HepG2 (cell line): Measurements from ENCODE around the gene GGA3. TPM values are rescaled to one million over a fixed set of nuclear protein-coding genes. Genes with fewer than 3 reads are reported as not detected.

ENCODE experiments used
- AGO2 ChIP-seq: fragments of 200-400 bp; formaldehyde crosslinking; optimal IDR thresholded peaks from 2 replicates; pipeline ENCODE3; 2017; ENCODE audit warnings: mild to moderate bottlenecking, low read depth, low read length, moderate library complexity
- EZH2 ChIP-seq: conservative IDR thresholded peaks from 2 replicates; pipeline ENCODE4 v1.6.1; 2012; ENCODE audit warnings: mild to moderate bottlenecking, low read depth, low read length, moderate library complexity
- GATAD1 ChIP-seq: IDR thresholded peaks from 2 replicates; pipeline ENCODE4 v1.6.1; 2016; ENCODE audit warnings: missing genetic modification reagents, missing compliant biosample characterization
- IKZF1 ChIP-seq: fragments of 450-650 bp; IDR thresholded peaks from 2 replicates; pipeline ENCODE4 v1.7.1; 2016
- MAX ChIP-seq: IDR thresholded peaks from 2 replicates; pipeline ENCODE4 v1.6.1; 2012; ENCODE audit warnings: inconsistent platforms
- MIER2 ChIP-seq: IDR thresholded peaks from 2 replicates; pipeline ENCODE4 v1.6.1; 2016; ENCODE audit warnings: missing biosample characterization, missing genetic modification reagents
- MLLT10 ChIP-seq: sonication (generic); formaldehyde crosslinking; IDR thresholded peaks from 2 replicates; pipeline ENCODE4 v1.4.0; 2020; ENCODE audit warnings: missing genetic modification reagents
- MTA3 ChIP-seq: sonication (generic); formaldehyde crosslinking; IDR thresholded peaks from 2 replicates; pipeline ENCODE4 v1.4.0; 2020; ENCODE audit warnings: missing genetic modification reagents
- MZF1 ChIP-seq: sonication (generic); formaldehyde crosslinking; IDR thresholded peaks from 2 replicates; pipeline ENCODE4 v1.8.1; 2023; ENCODE audit warnings: mild to moderate bottlenecking, missing genetic modification reagents, borderline replicate concordance
- NFRKB ChIP-seq: fragments of 450-650 bp; IDR thresholded peaks from 2 replicates; pipeline ENCODE4 v1.6.1; 2017
- PAXIP1 ChIP-seq: sonication (generic); formaldehyde crosslinking; conservative IDR thresholded peaks from 2 replicates; pipeline ENCODE4 v1.4.0; 2020; ENCODE audit warnings: mild to moderate bottlenecking, missing genetic modification reagents, moderate library complexity
- RNF2 ChIP-seq: fragments of 450-650 bp; conservative IDR thresholded peaks from 2 replicates; pipeline ENCODE4 v1.6.1; 2016; ENCODE audit warnings: low read depth
- SIN3A ChIP-seq: IDR thresholded peaks from 2 replicates; pipeline ENCODE4 v1.6.1; 2011; ENCODE audit warnings: low read depth, mild to moderate bottlenecking, control low read depth, low read length, borderline replicate concordance
- SP140L ChIP-seq: sonication (generic); formaldehyde crosslinking; IDR thresholded peaks from 2 replicates; pipeline ENCODE4 v1.4.0; 2020; ENCODE audit warnings: missing genetic modification reagents, borderline replicate concordance
- TOPORS ChIP-seq: sonication (generic); formaldehyde crosslinking; IDR thresholded peaks from 2 replicates; pipeline ENCODE4 v1.8.0; 2023; ENCODE audit warnings: mild to moderate bottlenecking, missing genetic modification reagents
- ZBTB42 ChIP-seq: sonication (generic); formaldehyde crosslinking; IDR thresholded peaks from 2 replicates; pipeline ENCODE4 v1.5.0; 2020; ENCODE audit warnings: mild to moderate bottlenecking, missing genetic modification reagents
- ZNF180 ChIP-seq: sonication (generic); formaldehyde crosslinking; IDR thresholded peaks from 2 replicates; pipeline ENCODE4 v1.4.0; 2020; ENCODE audit warnings: low read depth, missing genetic modification reagents, borderline replicate concordance
- ZNF512 ChIP-seq: sonication (generic); formaldehyde crosslinking; IDR thresholded peaks from 2 replicates; pipeline ENCODE4 v1.4.0; 2020; ENCODE audit warnings: mild to moderate bottlenecking, missing genetic modification reagents
- ZNF605 ChIP-seq: sonication (generic); formaldehyde crosslinking; IDR thresholded peaks from 2 replicates; pipeline ENCODE4 v1.8.0; 2022; ENCODE audit warnings: mild to moderate bottlenecking, missing genetic modification reagents
- polyA plus RNA-seq, 8 experiments: library from polyadenylated mRNA; depleted of rRNA in 3 of 8; stranded (reverse) in 7 of 8; unstranded in 1 of 8; fragments of >200 nt; fragmentation: Illumina TruSeq in 4 of 8; extraction: Trizol in 4 of 8; gene quantifications; 2 replicates each; pipeline versions ENCODE4 v1.2.1 to v1.2.3, GENCODE V29; 2011 to 2016; ENCODE audit warnings: low read depth in 4 of 8, missing spikeins in 1 of 8, mixed read lengths in 1 of 8; ENCODE audit not compliant: insufficient read depth in 1 of 8
- total RNA-seq, 5 experiments: library from RNA; depleted of rRNA; stranded (reverse); fragments of >200 nt; fragmentation: Illumina TruSeq; extraction: Trizol; gene quantifications; 2 replicates each; pipeline ENCODE4 v1.2.3, GENCODE V29; 2016; ENCODE audit warnings: low read depth in 1 of 5
- TF ChIP-seq, protein P1 (sequence below): sonication (generic); formaldehyde crosslinking; IDR thresholded peaks from 2 replicates; pipeline ENCODE4 v1.5.0; 2020; ENCODE audit warnings: mild to moderate bottlenecking, missing genetic modification reagents, borderline replicate concordance

The GGA3 gene
- total and polyA plus RNA-seq, 2 of the 13 experiments (the other 11 are each of a cell fraction or from before 2014, with no cell fraction given): 28.4 to 43.7 TPM

GRCh38 chr17:75267411-75268232 lies 6.2 kb upstream of the GGA3 start (continued):
- no peak for TF ChIP-seq ZNF512 (CRISPR knock-in tag)
- TF ChIP-seq PAXIP1 (CRISPR knock-in tag): peak; percentile 66
- TF ChIP-seq EZH2: no peak
- peak; percentile 52; the same call in 1 of the 2 replicates for TF ChIP-seq ZNF605 (CRISPR knock-in tag)
- TF ChIP-seq MIER2: peak; percentile 48; the same call in 1 of the 2 replicates
- TF ChIP-seq AGO2: peak; percentile 98
- TF ChIP-seq MLLT10 (CRISPR knock-in tag): no peak
- peak; percentile 76 for TF ChIP-seq TOPORS (CRISPR knock-in tag)
- TF ChIP-seq, protein P1, sequence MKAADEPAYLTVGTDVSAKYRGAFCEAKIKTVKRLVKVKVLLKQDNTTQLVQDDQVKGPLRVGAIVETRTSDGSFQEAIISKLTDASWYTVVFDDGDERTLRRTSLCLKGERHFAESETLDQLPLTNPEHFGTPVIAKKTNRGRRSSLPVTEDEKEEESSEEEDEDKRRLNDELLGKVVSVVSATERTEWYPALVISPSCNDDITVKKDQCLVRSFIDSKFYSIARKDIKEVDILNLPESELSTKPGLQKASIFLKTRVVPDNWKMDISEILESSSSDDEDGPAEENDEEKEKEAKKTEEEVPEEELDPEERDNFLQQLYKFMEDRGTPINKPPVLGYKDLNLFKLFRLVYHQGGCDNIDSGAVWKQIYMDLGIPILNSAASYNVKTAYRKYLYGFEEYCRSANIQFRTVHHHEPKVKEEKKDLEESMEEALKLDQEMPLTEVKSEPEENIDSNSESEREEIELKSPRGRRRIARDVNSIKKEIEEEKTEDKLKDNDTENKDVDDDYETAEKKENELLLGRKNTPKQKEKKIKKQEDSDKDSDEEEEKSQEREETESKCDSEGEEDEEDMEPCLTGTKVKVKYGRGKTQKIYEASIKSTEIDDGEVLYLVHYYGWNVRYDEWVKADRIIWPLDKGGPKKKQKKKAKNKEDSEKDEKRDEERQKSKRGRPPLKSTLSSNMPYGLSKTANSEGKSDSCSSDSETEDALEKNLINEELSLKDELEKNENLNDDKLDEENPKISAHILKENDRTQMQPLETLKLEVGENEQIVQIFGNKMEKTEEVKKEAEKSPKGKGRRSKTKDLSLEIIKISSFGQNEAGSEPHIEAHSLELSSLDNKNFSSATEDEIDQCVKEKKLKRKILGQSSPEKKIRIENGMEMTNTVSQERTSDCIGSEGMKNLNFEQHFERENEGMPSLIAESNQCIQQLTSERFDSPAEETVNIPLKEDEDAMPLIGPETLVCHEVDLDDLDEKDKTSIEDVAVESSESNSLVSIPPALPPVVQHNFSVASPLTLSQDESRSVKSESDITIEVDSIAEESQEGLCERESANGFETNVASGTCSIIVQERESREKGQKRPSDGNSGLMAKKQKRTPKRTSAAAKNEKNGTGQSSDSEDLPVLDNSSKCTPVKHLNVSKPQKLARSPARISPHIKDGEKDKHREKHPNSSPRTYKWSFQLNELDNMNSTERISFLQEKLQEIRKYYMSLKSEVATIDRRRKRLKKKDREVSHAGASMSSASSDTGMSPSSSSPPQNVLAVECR (CRISPR knock-in tag): peak; percentile 89
- no peak for TF ChIP-seq ZBTB42 (CRISPR knock-in tag)
- no peak for TF ChIP-seq IKZF1
- TF ChIP-seq RNF2: no peak
- TF ChIP-seq NFRKB: no peak
- no peak for TF ChIP-seq ZNF180
- TF ChIP-seq SIN3A: 0 out of 2 replicates have a peak, but pooled peaks have one; percentile 41
- TF ChIP-seq SP140L: no peak
- peak; percentile 81 for TF ChIP-seq MAX
- TF ChIP-seq MTA3: no peak
- peak; percentile 83 for TF ChIP-seq GATAD1 (CRISPR knock-in tag)
- TF ChIP-seq MZF1: no peak
